Activated T-cell treated with anti-CD3 and anti-CD28 coated beads, Interleukin-2, amount 50 U/mL, for 72 hours (primary cell): ENCODE data around the gene SSH3. TPM values are rescaled to one million over a fixed set of nuclear protein-coding genes. Genes with fewer than 3 reads are reported as not detected.

Experiments used
- ATAC-seq, 2 donors: fragments of 150-1000 bp; cut with Tn5 transposase; replicated peaks in 1 of 2; 2 replicates each; pipeline ENCODE4 v1.10.0; 2021; ENCODE audit warnings: moderate library complexity in 2 of 2, mild to moderate bottlenecking in 1 of 2
- DNase-seq, 2 donors: peaks; one replicate each; pipeline ENCODE4 v3.0.0; 2021 to 2022; ENCODE audit warnings: mixed read lengths in 1 of 2
- H3K27ac Mint-ChIP-seq: one replicate; pipeline ENCODE4 v1.8.0; 2022; ENCODE audit warnings: mild to moderate bottlenecking, moderate library complexity, mixed read lengths
- H3K27me3 Mint-ChIP-seq: one replicate; pipeline ENCODE4 v1.8.0; 2022; ENCODE audit warnings: low read depth, mixed read lengths
- H3K36me3 Mint-ChIP-seq, 2 donors: one replicate each; pipeline ENCODE4 v1.8.0; 2022; ENCODE audit warnings: mixed read lengths in 2 of 2, mild to moderate bottlenecking in 1 of 2; ENCODE audit not compliant: insufficient read depth in 2 of 2
- H3K4me1 Mint-ChIP-seq: one replicate; pipeline ENCODE4 v1.8.0; 2022; ENCODE audit warnings: low read depth, mixed read lengths
- H3K4me3 Mint-ChIP-seq, 2 donors: one replicate each; pipeline ENCODE4 v1.8.0; 2022; ENCODE audit warnings: mild to moderate bottlenecking in 2 of 2, mixed read lengths in 2 of 2, moderate library complexity in 2 of 2
- H3K9me3 Mint-ChIP-seq, 2 donors: one replicate each; pipeline ENCODE4 v1.8.0; 2022; ENCODE audit warnings: mixed read lengths in 2 of 2
- total RNA-seq, 2 donors: library from RNA; stranded (reverse); gene quantifications; one replicate each; pipeline ENCODE4 v1.2.3, GENCODE V29; 2022

The SSH3 gene
- total RNA-seq, 2 donors from 2014 or later = 13.3 to 20.3 TPM

GRCh38 chr11:67271541-67272284 lies 31.6 kb upstream of the SSH3 start:
- peaks cover 84% of the 10 kb centered on the region for H3K4me1 Mint-ChIP-seq
- no peaks in the 10 kb centered on the region for H3K27me3 Mint-ChIP-seq
- peak; percentile 38 to 45 for ATAC-seq
- peak overlapping the region; percentile 87 for H3K27ac Mint-ChIP-seq
- peak overlapping the region; percentile 97 to 98 for H3K4me3 Mint-ChIP-seq
- peak; percentile 80 to 84 for DNase-seq
- H3K9me3 Mint-ChIP-seq = no peaks in the 10 kb centered on the region
- peaks cover 20 to 31% of the 10 kb centered on the region in 2 donors for H3K36me3 Mint-ChIP-seq

GRCh38 chr11:67272327-67273259 lies 30.7 kb upstream of the SSH3 start:
- H3K9me3 Mint-ChIP-seq = no peaks in the 10 kb centered on the region
- peak overlapping the region; percentile 97 to 98 for H3K4me3 Mint-ChIP-seq
- H3K36me3 Mint-ChIP-seq = peaks cover 13 to 25% of the 10 kb centered on the region in 2 donors
- peak in 1 of 2 donors; percentile 23 for ATAC-seq
- peaks cover 93% of the 10 kb centered on the region for H3K4me1 Mint-ChIP-seq
- H3K27ac Mint-ChIP-seq = peak overlapping the region; percentile 70
- DNase-seq = no peak
- no peaks in the 10 kb centered on the region for H3K27me3 Mint-ChIP-seq

- Mint-ChIP-seq H3K4me3 (peak overlapping the region; percentile 97 to 98), H3K4me1 (peaks cover 95% of the 10 kb centered on the region), H3K27ac (peak overlapping the region; percentile 81), H3K9me3 (no peaks in the 10 kb centered on the region), H3K27me3 (no peaks in the 10 kb centered on the region), H3K36me3 (peaks cover 8 to 19% of the 10 kb centered on the region in 2 donors)
- no peak for DNase-seq
- no peak for ATAC-seq
These were observed 29.9 kb upstream of the SSH3 start for GRCh38 chr11:67273260-67273990.

- Mint-ChIP-seq H3K4me3 (peak overlapping the region; percentile 82 to 97), H3K27me3 (no peaks in the 10 kb centered on the region), H3K27ac (peak overlapping the region; percentile 81), H3K9me3 (no peaks in the 10 kb centered on the region), H3K4me1 (peaks cover 97% of the 10 kb centered on the region), H3K36me3 (peaks cover 10 to 27% of the 10 kb centered on the region in 2 donors)
- ATAC-seq (no peak), DNase-seq (no peak)
These were observed 28.3 kb upstream of the SSH3 start for GRCh38 chr11:67274768-67275605.

GRCh38 chr11:67275606-67276409 lies 27.5 kb upstream of the SSH3 start:
- Mint-ChIP-seq H3K9me3 (no peaks in the 10 kb centered on the region), H3K27ac (peak overlapping the region; percentile 81), H3K36me3 (peaks cover 4 to 23% of the 10 kb centered on the region in 2 donors), H3K27me3 (no peaks in the 10 kb centered on the region), H3K4me1 (peaks cover 92% of the 10 kb centered on the region), H3K4me3 (peak overlapping the region; percentile 75 to 97)
- ATAC-seq = no peak
- DNase-seq = peak; percentile 31 to 40

GRCh38 chr11:67276781-67277230 lies 26.5 kb upstream of the SSH3 start:
- peak; percentile 66 to 69 for DNase-seq
- ATAC-seq = peak; percentile 60 to 65
- Mint-ChIP-seq H3K27ac (peak overlapping the region; percentile 81), H3K4me1 (peaks cover 82% of the 10 kb centered on the region), H3K36me3 (peaks cover 3 to 22% of the 10 kb centered on the region in 2 donors), H3K9me3 (no peaks in the 10 kb centered on the region), H3K27me3 (no peaks in the 10 kb centered on the region), H3K4me3 (peak overlapping the region; percentile 75 to 97)

- no peaks in the 10 kb centered on the region for H3K9me3 Mint-ChIP-seq
- peak overlapping the region; percentile 75 to 97 for H3K4me3 Mint-ChIP-seq
- peaks cover 4 to 24% of the 10 kb centered on the region in 2 donors for H3K36me3 Mint-ChIP-seq
- peak; percentile 89 for ATAC-seq
- DNase-seq = peak; percentile 89 to 90
- H3K27me3 Mint-ChIP-seq = no peaks in the 10 kb centered on the region
- peak overlapping the region; percentile 81 for H3K27ac Mint-ChIP-seq
- peaks cover 76% of the 10 kb centered on the region for H3K4me1 Mint-ChIP-seq
These were observed 25.9 kb upstream of the SSH3 start for GRCh38 chr11:67277231-67277961.

- Mint-ChIP-seq H3K27ac (peak overlapping the region; percentile 81), H3K27me3 (no peaks in the 10 kb centered on the region)
These were observed 25.0 kb upstream of the SSH3 start for GRCh38 chr11:67278135-67278938.

GRCh38 chr11:67278939-67279588 lies 24.3 kb upstream of the SSH3 start:
- H3K4me1 Mint-ChIP-seq = peaks cover 65% of the 10 kb centered on the region
- no peaks in the 10 kb centered on the region for H3K27me3 Mint-ChIP-seq
- peak in 1 of 2 donors; percentile 0 for DNase-seq

More at GRCh38 chr11:67278135-67278938, 25.0 kb upstream of the SSH3 start:
- Mint-ChIP-seq H3K9me3 (no peaks in the 10 kb centered on the region), H3K4me3 (peak overlapping the region; percentile 75 to 97), H3K4me1 (peaks cover 67% of the 10 kb centered on the region), H3K36me3 (peaks cover 6 to 27% of the 10 kb centered on the region in 2 donors)
- DNase-seq (peak in 1 of 2 donors; percentile 0), ATAC-seq (no peak)

More at GRCh38 chr11:67278939-67279588, 24.3 kb upstream of the SSH3 start:
- Mint-ChIP-seq H3K27ac (peak overlapping the region; percentile 83), H3K36me3 (peaks cover 6 to 29% of the 10 kb centered on the region in 2 donors), H3K9me3 (no peaks in the 10 kb centered on the region), H3K4me3 (peak overlapping the region; percentile 54 to 97)
- ATAC-seq = no peak
